OCI-LY7 (cell line): ENCODE measurements around the gene HES4. TPM values are rescaled to one million over a fixed set of nuclear protein-coding genes. Genes with fewer than 3 reads are reported as not detected.

ENCODE experiments used
- BruUV-seq: library from RNA; stranded (reverse); fragments of 400-500 nt; replicated peaks from 2 replicates; lab custom pipeline; 2021; lab: Mats Ljungman, UMichigan
- CTCF ChIA-PET: fragments of 300-600 bp; sonication (Branson Sonifier 250); formaldehyde crosslinking; loops from one replicate; lab custom pipeline; 2022; ENCODE audit warnings: antibody characterized with exemption; ENCODE audit not compliant: unreplicated experiment; lab: Charles Lee
- POLR2A ChIA-PET: fragments of 300-600 bp; sonication (Branson Sonifier 250); formaldehyde crosslinking; loops from one replicate; lab custom pipeline; 2022; ENCODE audit warnings: antibody characterized with exemption; lab: Charles Lee
- DNase-seq: peaks from one replicate; pipeline ENCODE4 v3.0.0-alpha.2; 2015; ENCODE audit warnings: low spot score
- H2AFZ ChIP-seq: fragments of 200-600 bp; sonication (generic), shearing (Covaris generic); 2 replicates; pipeline ENCODE4 v1.6.1; 2014; ENCODE audit warnings: mild to moderate bottlenecking, antibody characterized with exemption, low read length, moderate library complexity
- H3K27ac ChIP-seq: fragments of 200-600 bp; sonication (generic); 2 replicates; pipeline ENCODE4 v1.5.1; 2014; ENCODE audit warnings: mixed run types, low read depth, mild to moderate bottlenecking, moderate library complexity, low read length, inconsistent platforms; ENCODE audit not compliant: poor library complexity, severe bottlenecking
- H3K36me3 ChIP-seq: fragments of 200-600 bp; sonication (generic); 2 replicates; pipeline ENCODE4 v1.6.1; 2014; ENCODE audit warnings: mild to moderate bottlenecking, antibody characterized with exemption, low read length, moderate library complexity, mixed read lengths; ENCODE audit not compliant: insufficient read depth
- H3K4me1 ChIP-seq: fragments of 200-600 bp; sonication (generic); 2 replicates; pipeline ENCODE4 v1.5.1; 2014; ENCODE audit warnings: mild to moderate bottlenecking, low read length; ENCODE audit not compliant: insufficient read depth, poor library complexity, severe bottlenecking
- H3K4me2 ChIP-seq: fragments of 200-600 bp; sonication (generic); 2 replicates; pipeline ENCODE4 v1.6.1; 2014; ENCODE audit warnings: mild to moderate bottlenecking, low read length
- H3K4me3 ChIP-seq: fragments of 200-600 bp; sonication (generic); 2 replicates; pipeline ENCODE4 v1.5.1; 2014; ENCODE audit warnings: mild to moderate bottlenecking, low read depth, low read length; ENCODE audit not compliant: poor library complexity, severe bottlenecking
- H3K79me2 ChIP-seq: fragments of 200-600 bp; sonication (generic); 2 replicates; pipeline ENCODE4 v1.6.1; 2016; ENCODE audit warnings: low read depth, mild to moderate bottlenecking, low read length, moderate library complexity, mixed read lengths; ENCODE audit not compliant: insufficient read depth
- H3K9me2 ChIP-seq: fragments of 200-600 bp; sonication (generic); 2 replicates; pipeline ENCODE4 v1.6.1; 2016; ENCODE audit warnings: mild to moderate bottlenecking, low read length, mixed read lengths; ENCODE audit not compliant: insufficient read depth
- H3K9me3 ChIP-seq: fragments of 200-600 bp; sonication (generic); 2 replicates; pipeline ENCODE4 v1.6.1; 2014; ENCODE audit warnings: mild to moderate bottlenecking, mixed run types, low read length, mixed read lengths
- H4K20me1 ChIP-seq: fragments of 200-600 bp; sonication (generic); 2 replicates; pipeline ENCODE4 v1.6.1; 2014; ENCODE audit warnings: mild to moderate bottlenecking, antibody characterized with exemption, low read length, moderate library complexity, mixed read lengths; ENCODE audit not compliant: insufficient read depth
- EZH2phosphoT487 ChIP-seq: fragments of 200-600 bp; sonication (generic); IDR thresholded peaks from 2 replicates; pipeline ENCODE4 v1.6.1; 2018; ENCODE audit warnings: low read depth, borderline replicate concordance, mild to moderate bottlenecking, mixed run types, antibody characterized with exemption, low read length, moderate library complexity, mixed read lengths
- intact Hi-C: fragments of 100-400 bp; cut with micrococcal nuclease; formaldehyde crosslinking; loops from one replicate; pipeline ENCODE4 v1.10.0; 2022; ENCODE audit not compliant: unreplicated experiment
- total RNA-seq, 2 experiments: library from RNA; depleted of rRNA in 1 of 2; stranded (reverse); fragments of >200 nt in 1 of 2; shearing (Covaris generic) in 1 of 2; gene quantifications; 2 replicates each; pipeline ENCODE4 v1.2.3, GENCODE V29; 2014 to 2022
- TF ChIP-seq, protein P1 (sequence below): fragments of 200-600 bp; sonication (generic); conservative IDR thresholded peaks from 2 replicates; pipeline ENCODE4 v1.5.1; 2014; ENCODE audit warnings: mild to moderate bottlenecking, antibody characterized with exemption, low read length, moderate library complexity, mixed read lengths

HES4 gene
- total RNA-seq, 2 experiments from 2014 or later = not detected

DNA sequence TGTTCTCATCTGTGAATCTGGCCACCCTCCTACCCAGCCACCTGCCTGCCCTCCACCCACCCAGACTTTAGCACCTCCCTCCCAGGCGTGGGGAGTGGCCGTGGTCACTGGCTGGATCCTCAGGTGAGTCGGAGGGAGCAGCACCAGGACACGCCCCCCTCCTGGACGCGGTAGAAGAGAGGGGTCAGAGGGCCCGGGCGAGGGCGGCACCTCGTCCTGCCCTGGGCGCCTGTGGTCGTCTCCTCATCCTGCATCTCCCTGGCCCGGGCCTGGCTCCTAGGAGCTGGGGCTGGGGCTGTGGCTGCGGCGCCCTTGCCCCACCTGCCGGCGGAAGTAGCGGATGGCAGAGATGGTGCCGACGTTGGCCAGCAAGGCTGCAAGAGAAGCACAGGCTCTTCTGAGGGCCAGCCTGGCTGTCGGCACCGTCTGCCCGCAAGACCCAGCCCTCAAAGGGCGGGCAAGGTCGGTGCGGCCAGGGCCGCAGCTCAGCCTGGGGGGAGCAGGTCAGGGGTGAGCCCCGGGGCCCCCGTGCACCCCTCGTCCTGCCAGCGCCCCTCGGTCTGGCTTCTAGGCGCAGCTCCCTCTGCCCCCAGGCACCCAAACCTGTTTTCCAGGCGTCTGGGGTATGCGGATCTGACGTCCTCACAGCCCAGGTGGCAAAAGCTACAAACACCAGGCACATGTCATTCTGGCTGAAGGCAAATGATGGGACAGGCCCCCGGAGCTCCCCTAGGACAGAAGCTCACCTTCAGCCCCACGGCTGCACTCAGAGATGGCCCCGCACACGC, 23.8 kb downstream of the HES4 start:
- Histone ChIP-seq H2AFZ (no peak overlapping the region), H3K9me2 (no peaks in the 10 kb centered on the region), H3K4me3 (no peak overlapping the region), H3K4me2 (no peak overlapping the region), H4K20me1 (no peaks in the 10 kb centered on the region; the same call in 1 of the 2 replicates), H3K9me3 (no peaks in the 10 kb centered on the region), H3K27ac (no peak overlapping the region), H3K36me3 (no peaks in the 10 kb centered on the region), H3K4me1 (no peaks in the 10 kb centered on the region), H3K79me2 (no peaks in the 10 kb centered on the region)
- ChIA-PET POLR2A (no interaction called here), CTCF (no interaction called here)
- TF ChIP-seq EZH2phosphoT487 = no peak
- TF ChIP-seq, protein P1, sequence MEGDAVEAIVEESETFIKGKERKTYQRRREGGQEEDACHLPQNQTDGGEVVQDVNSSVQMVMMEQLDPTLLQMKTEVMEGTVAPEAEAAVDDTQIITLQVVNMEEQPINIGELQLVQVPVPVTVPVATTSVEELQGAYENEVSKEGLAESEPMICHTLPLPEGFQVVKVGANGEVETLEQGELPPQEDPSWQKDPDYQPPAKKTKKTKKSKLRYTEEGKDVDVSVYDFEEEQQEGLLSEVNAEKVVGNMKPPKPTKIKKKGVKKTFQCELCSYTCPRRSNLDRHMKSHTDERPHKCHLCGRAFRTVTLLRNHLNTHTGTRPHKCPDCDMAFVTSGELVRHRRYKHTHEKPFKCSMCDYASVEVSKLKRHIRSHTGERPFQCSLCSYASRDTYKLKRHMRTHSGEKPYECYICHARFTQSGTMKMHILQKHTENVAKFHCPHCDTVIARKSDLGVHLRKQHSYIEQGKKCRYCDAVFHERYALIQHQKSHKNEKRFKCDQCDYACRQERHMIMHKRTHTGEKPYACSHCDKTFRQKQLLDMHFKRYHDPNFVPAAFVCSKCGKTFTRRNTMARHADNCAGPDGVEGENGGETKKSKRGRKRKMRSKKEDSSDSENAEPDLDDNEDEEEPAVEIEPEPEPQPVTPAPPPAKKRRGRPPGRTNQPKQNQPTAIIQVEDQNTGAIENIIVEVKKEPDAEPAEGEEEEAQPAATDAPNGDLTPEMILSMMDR = peak; percentile 68
- no TSS peak for BruUV-seq
- intact Hi-C loops = loop anchor here (1.0 kb wide), 1 partner anchor 72 kb away; no protein-coding TSS in a partner anchor
- peak; percentile 58 for DNase-seq

DNA sequence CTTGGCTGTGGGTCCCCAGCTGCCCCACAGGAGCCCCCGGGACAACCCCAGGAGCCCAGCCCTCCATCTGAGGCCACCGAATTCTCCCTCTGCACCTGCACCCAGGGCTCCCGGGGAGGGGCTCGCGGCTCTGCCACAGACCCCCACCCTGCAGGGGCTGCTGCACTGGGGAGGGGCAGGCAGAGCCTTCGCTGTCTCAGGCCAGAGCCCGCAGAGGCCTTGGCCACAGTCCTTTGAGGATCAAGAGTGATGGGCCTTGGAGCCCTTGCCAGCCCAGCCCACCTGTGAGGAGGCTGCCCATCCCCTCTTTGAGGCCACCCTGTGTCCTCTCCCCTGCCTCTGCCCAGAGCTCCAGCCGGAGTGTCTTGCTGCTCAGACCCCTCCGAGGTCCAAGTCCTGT, 24.5 kb downstream of the HES4 start:
- no peaks in the 10 kb centered on the region; the same call in 1 of the 2 replicates for H4K20me1 ChIP-seq
- H3K9me2 ChIP-seq = no peaks in the 10 kb centered on the region
- intact Hi-C loops = no loop called here
- H3K79me2 ChIP-seq = no peaks in the 10 kb centered on the region
- H3K9me3 ChIP-seq = no peaks in the 10 kb centered on the region
- CTCF ChIA-PET = no interaction called here
- no peak overlapping the region for H3K4me2 ChIP-seq
- no peaks in the 10 kb centered on the region for H3K4me1 ChIP-seq
- POLR2A ChIA-PET = no interaction called here
- no peak overlapping the region for H3K4me3 ChIP-seq
- BruUV-seq = no TSS peak
- DNase-seq = no peak
- H3K36me3 ChIP-seq = no peaks in the 10 kb centered on the region
- H2AFZ ChIP-seq = no peak overlapping the region
- no peak overlapping the region for H3K27ac ChIP-seq
- TF ChIP-seq, protein P1 = no peak
- no peak for TF ChIP-seq EZH2phosphoT487
